HCT116 (cell line): Measurements from ENCODE around the gene AIM2. TPM values are rescaled to one million over a fixed set of nuclear protein-coding genes. Genes with fewer than 3 reads are reported as not detected.

Experiments used
- ATAC-seq: fragments of 200-7000 bp; cut with Tn5 transposase; 2 replicates; pipeline ENCODE4 v1.9.1; 2020; ENCODE audit warnings: mild to moderate bottlenecking, moderate library complexity
- BruUV-seq: library from RNA; stranded (reverse); fragments of 400-500 nt; replicated peaks from 2 replicates; lab custom pipeline; 2021; lab: Mats Ljungman, UMichigan
- CTCF ChIA-PET: fragments of 300-600 bp; sonication (Branson Sonifier 250); formaldehyde crosslinking; loops from one replicate; lab custom pipeline; 2021; ENCODE audit warnings: antibody characterized with exemption; lab: Charles Lee
- POLR2A ChIA-PET: fragments of 300-600, 350-600 bp; sonication (Branson Sonifier 250); formaldehyde crosslinking; loops from one replicate; lab custom pipeline; 2021; ENCODE audit warnings: antibody characterized with exemption; lab: Charles Lee
- RAD21 ChIA-PET, 2 experiments: fragments of 300-600 bp; sonication (Branson Sonifier 250); formaldehyde crosslinking; loops; one replicate each; lab custom pipeline; 2023; ENCODE audit warnings: low total read pairs in 2 of 2; ENCODE audit not compliant: uncharacterized antibody in 2 of 2, unreplicated experiment in 2 of 2, low non-redundant PET in 1 of 2; lab: Charles Lee
- DNase-seq: peaks from one replicate; pipeline ENCODE4 v3.0.0-alpha.2; 2010; ENCODE audit warnings: low read depth, low spot score
- H2AFZ ChIP-seq: fragments of 200-600 bp; shearing (Covaris generic), sonication (generic); 2 replicates; pipeline ENCODE4 v1.6.1; 2017; ENCODE audit warnings: low read depth, mixed run types, mixed read lengths, antibody characterized with exemption, low read length; ENCODE audit not compliant: poor library complexity, severe bottlenecking
- H3K27ac ChIP-seq: 2 replicates; pipeline ENCODE4 v1.5.1; 2012; ENCODE audit warnings: low read depth, low read length
- H3K27me3 ChIP-seq: fragments of 200-600 bp; sonication (generic); 2 replicates; pipeline ENCODE4 v1.6.1; 2016; ENCODE audit warnings: mixed run types, low read length, mixed read lengths; ENCODE audit not compliant: insufficient read depth
- H3K36me3 ChIP-seq, 2 experiments: fragments of 200-500 bp in 1 of 2; fragments of 200-600 bp in 1 of 2; sonication (Bioruptor generic) in 1 of 2; sonication (generic) in 1 of 2; 2 replicates each; pipeline versions ENCODE4 v1.5.1 to v1.6.1; 2014 to 2016; ENCODE audit warnings: low read length in 2 of 2, inconsistent platforms in 1 of 2, mixed read lengths in 1 of 2, mixed run types in 1 of 2; ENCODE audit not compliant: insufficient read depth in 2 of 2, control insufficient read depth in 1 of 2
- H3K4me1 ChIP-seq, 2 experiments: fragments of 200-600 bp in 1 of 2; sonication (generic) in 1 of 2; 2 replicates each; pipeline versions ENCODE4 v1.5.1 to v1.6.1; 2012 to 2017; ENCODE audit warnings: low read length in 2 of 2, inconsistent platforms in 1 of 2, mild to moderate bottlenecking in 1 of 2, mixed read lengths in 1 of 2, mixed run types in 1 of 2, moderate library complexity in 1 of 2; ENCODE audit not compliant: insufficient read depth in 2 of 2, control insufficient read depth in 1 of 2
- H3K4me2 ChIP-seq: fragments of 200-600 bp; sonication (generic); 2 replicates; pipeline ENCODE4 v1.6.1; 2017; ENCODE audit warnings: mixed run types, low read length, mixed read lengths
- H3K4me3 ChIP-seq, 2 experiments: fragments of 200-600 bp in 1 of 2; sonication (generic) in 1 of 2; replicated peaks in 1 of 2; 2 replicates each; pipeline ENCODE4 v1.5.1; 2011 to 2016; ENCODE audit warnings: low read length in 2 of 2, control low read depth in 1 of 2, low read depth in 1 of 2, mild to moderate bottlenecking in 1 of 2, mixed read lengths in 1 of 2, mixed run types in 1 of 2
- H3K79me2 ChIP-seq: fragments of 200-600 bp; sonication (generic); 2 replicates; pipeline ENCODE4 v1.6.1; 2017; ENCODE audit warnings: mild to moderate bottlenecking, mixed run types, low read length, moderate library complexity, mixed read lengths; ENCODE audit not compliant: insufficient read depth
- H3K9ac ChIP-seq: fragments of 200-600 bp; sonication (generic); 2 replicates; pipeline ENCODE4 v1.6.1; 2016; ENCODE audit warnings: low read length, mixed read lengths
- H3K9me2 ChIP-seq: fragments of 200-600 bp; sonication (generic), shearing (Covaris generic); 2 replicates; pipeline ENCODE4 v1.6.1; 2017; ENCODE audit warnings: mixed run types, mild to moderate bottlenecking, moderate library complexity; ENCODE audit not compliant: insufficient read depth
- H3K9me3 ChIP-seq, 2 experiments: fragments of 200-500 bp in 1 of 2; fragments of 200-600 bp in 1 of 2; sonication (Bioruptor generic) in 1 of 2; sonication (generic) in 1 of 2; 2 replicates each; pipeline ENCODE4 v1.6.1; 2014 to 2017; ENCODE audit warnings: low read length in 2 of 2, mixed read lengths in 2 of 2, inconsistent platforms in 1 of 2, low read depth in 1 of 2, mild to moderate bottlenecking in 1 of 2, mixed run types in 1 of 2, moderate library complexity in 1 of 2; ENCODE audit not compliant: control insufficient read depth in 1 of 2, insufficient read depth in 1 of 2
- H4K20me1 ChIP-seq: fragments of 200-600 bp; sonication (generic), shearing (Covaris generic); 2 replicates; pipeline ENCODE4 v1.6.1; 2017; ENCODE audit warnings: mixed run types, mild to moderate bottlenecking, moderate library complexity; ENCODE audit not compliant: insufficient read depth
- CBX3 ChIP-seq: IDR thresholded peaks from 2 replicates; pipeline ENCODE4 v1.6.1; 2012; ENCODE audit warnings: low read depth
- ELF1 ChIP-seq: IDR thresholded peaks from 2 replicates; pipeline ENCODE4 v1.6.1; 2012; ENCODE audit warnings: low read depth, borderline replicate concordance
- SP1 ChIP-seq: IDR thresholded peaks from 2 replicates; pipeline ENCODE4 v1.6.1; 2012; ENCODE audit warnings: low read depth
- ZNF274 ChIP-seq: fragments of 200-500 bp; sonication (Bioruptor generic); IDR thresholded peaks from 2 replicates; pipeline ENCODE4 v1.6.1; 2014; ENCODE audit warnings: mild to moderate bottlenecking, low read depth, low read length, inconsistent platforms
- intact Hi-C: fragments of 100-400 bp; cut with micrococcal nuclease; formaldehyde crosslinking; loops from 2 replicates; pipeline ENCODE4 v1.10.0; 2022
- total RNA-seq: library from RNA; stranded (reverse); gene quantifications from one replicate; pipeline ENCODE4 v1.2.1, GENCODE V29; 2021; ENCODE audit not compliant: unreplicated experiment
- TF ChIP-seq, protein P1 (sequence below): IDR thresholded peaks from 2 replicates; pipeline ENCODE4 v1.6.1; 2012; ENCODE audit warnings: low read depth

Gene AIM2
- total RNA-seq, 1 experiment from 2014 or later = not detected

DNA sequence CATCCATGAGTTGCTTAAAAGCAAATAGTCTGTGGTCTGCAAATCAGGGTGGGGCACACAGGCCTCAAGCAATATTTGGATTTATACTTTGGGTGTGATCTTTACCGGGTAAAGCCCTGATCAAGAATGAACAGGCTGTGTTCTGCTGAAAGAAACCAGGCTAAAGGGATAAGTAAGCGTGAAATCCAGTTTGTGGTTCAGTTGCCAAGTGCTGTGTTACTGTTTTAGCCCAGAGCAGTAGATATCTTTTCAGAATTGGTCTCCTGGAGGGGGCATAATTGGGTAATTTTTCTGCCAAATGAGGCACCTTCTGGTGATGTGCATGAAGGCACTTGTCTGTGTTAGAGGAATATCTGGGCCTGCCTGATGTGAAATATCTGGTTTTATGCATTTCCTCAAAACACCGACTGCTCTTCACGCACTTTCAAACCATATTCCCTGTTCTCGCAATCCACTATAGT is 21.4 kb downstream of the AIM2 start:
- no peak for ATAC-seq
- H2AFZ ChIP-seq = no peak overlapping the region

DNA sequence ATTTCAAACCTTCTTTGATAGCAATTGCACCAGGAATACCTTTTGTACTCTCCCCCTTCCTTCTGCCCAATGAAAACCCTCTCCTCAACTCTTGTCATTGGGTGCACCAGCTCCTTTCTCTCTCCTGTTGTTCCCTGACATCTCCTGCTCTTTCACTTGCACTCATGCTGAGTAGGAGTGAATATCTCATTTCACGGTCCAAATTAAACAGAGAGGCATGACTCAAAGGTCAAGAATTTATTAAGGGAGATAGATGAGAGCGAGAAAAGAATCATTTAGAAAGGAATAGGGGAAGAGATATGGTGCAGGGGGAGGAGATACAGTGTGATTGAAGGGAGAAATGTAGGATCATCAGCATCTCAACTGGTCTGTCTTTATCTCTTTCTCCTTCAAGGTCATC is 22.1 kb downstream of the AIM2 start:
- no TSS peak for BruUV-seq
- TF ChIP-seq, protein P1, sequence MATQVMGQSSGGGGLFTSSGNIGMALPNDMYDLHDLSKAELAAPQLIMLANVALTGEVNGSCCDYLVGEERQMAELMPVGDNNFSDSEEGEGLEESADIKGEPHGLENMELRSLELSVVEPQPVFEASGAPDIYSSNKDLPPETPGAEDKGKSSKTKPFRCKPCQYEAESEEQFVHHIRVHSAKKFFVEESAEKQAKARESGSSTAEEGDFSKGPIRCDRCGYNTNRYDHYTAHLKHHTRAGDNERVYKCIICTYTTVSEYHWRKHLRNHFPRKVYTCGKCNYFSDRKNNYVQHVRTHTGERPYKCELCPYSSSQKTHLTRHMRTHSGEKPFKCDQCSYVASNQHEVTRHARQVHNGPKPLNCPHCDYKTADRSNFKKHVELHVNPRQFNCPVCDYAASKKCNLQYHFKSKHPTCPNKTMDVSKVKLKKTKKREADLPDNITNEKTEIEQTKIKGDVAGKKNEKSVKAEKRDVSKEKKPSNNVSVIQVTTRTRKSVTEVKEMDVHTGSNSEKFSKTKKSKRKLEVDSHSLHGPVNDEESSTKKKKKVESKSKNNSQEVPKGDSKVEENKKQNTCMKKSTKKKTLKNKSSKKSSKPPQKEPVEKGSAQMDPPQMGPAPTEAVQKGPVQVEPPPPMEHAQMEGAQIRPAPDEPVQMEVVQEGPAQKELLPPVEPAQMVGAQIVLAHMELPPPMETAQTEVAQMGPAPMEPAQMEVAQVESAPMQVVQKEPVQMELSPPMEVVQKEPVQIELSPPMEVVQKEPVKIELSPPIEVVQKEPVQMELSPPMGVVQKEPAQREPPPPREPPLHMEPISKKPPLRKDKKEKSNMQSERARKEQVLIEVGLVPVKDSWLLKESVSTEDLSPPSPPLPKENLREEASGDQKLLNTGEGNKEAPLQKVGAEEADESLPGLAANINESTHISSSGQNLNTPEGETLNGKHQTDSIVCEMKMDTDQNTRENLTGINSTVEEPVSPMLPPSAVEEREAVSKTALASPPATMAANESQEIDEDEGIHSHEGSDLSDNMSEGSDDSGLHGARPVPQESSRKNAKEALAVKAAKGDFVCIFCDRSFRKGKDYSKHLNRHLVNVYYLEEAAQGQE = no peak
- no peak for TF ChIP-seq SP1
- TF ChIP-seq CBX3 = no peak
- TF ChIP-seq ZNF274 = no peak
- TF ChIP-seq, all 23 proteins: peak for 0
- Histone ChIP-seq H3K9me3 (no peaks in the 10 kb centered on the region), H3K79me2 (no peaks in the 10 kb centered on the region), H3K4me1 (no peaks in the 10 kb centered on the region), H3K4me2 (no peak overlapping the region), H3K9ac (no peak overlapping the region), H3K4me3 (no peak overlapping the region), H3K36me3 (no peaks in the 10 kb centered on the region), H2AFZ (no peak overlapping the region), H3K9me2 (no peaks in the 10 kb centered on the region), H3K27me3 (0 out of 2 replicates have a peak, but pooled peaks cover 4% of the 10 kb centered on the region), H4K20me1 (no peaks in the 10 kb centered on the region), H3K27ac (no peak overlapping the region)
- ChIA-PET POLR2A (no interaction called here), RAD21 (no interaction called here), CTCF (no interaction called here)
- DNase-seq = no peak
- intact Hi-C loops = no loop called here
- no peak for ATAC-seq

More for the DNA sequence above, 21.4 kb downstream of the AIM2 start:
- no peak for TF ChIP-seq ELF1
- Histone ChIP-seq H3K9me2 (no peaks in the 10 kb centered on the region), H3K36me3 (no peaks in the 10 kb centered on the region), H3K4me2 (no peak overlapping the region), H3K79me2 (no peaks in the 10 kb centered on the region), H3K27me3 (0 out of 2 replicates have a peak, but pooled peaks cover 4% of the 10 kb centered on the region), H3K9me3 (no peaks in the 10 kb centered on the region), H3K4me1 (no peaks in the 10 kb centered on the region), H3K4me3 (no peak overlapping the region), H3K9ac (no peak overlapping the region), H4K20me1 (no peaks in the 10 kb centered on the region), H3K27ac (no peak overlapping the region)
- RAD21 ChIA-PET = no interaction called here
- intact Hi-C loops = no loop called here
- no peak for DNase-seq
- POLR2A ChIA-PET = no interaction called here
- no TSS peak for BruUV-seq
- CTCF ChIA-PET = no interaction called here
